IPS-18c (cell line): ENCODE measurements around the gene C9orf152.
"Not testable (repeated sequence)": the region's sequence is repeated elsewhere in the genome, so short reads cannot be mapped to it uniquely, and the experiment has no call there.

Experiments
- H3K4me3 ChIP-seq: 2 replicates; pipeline ENCODE4 v1.7.0; 2013; ENCODE audit warnings: low read depth, mild to moderate bottlenecking, low read length, moderate library complexity; ENCODE audit not compliant: insufficient read depth
- H3K9me3 ChIP-seq: one replicate; pipeline ENCODE4 v1.6.1; 2013; ENCODE audit warnings: mild to moderate bottlenecking, low read length, moderate library complexity; ENCODE audit not compliant: control insufficient read depth, insufficient read depth

Gene C9orf152

GRCh38 chr9:110208031-110208430, at the start of gene C9orf152:
Gene C9orf152 (minus strand): TSS chr9:110208159. CDS start chr9:110207579, 580 bp downstream.
- H3K4me3 ChIP-seq = no peak within 1 kb of the TSS
- H3K9me3 ChIP-seq = no peaks in the 10 kb centered on the region

GRCh38 chr9:110257097-110257841, 49.3 kb upstream of the C9orf152 start:
- Histone ChIP-seq H3K9me3 (no peaks in the 10 kb centered on the region), H3K4me3 (peak overlapping the region; percentile 90)

- H3K9me3 ChIP-seq = no peaks in the 10 kb centered on the region
- peak within 1 kb of the TSS; percentile 90 for H3K4me3 ChIP-seq
These were observed 48.6 kb upstream of the C9orf152 start, which contains the start of gene TXN for GRCh38 chr9:110256380-110257096. Gene TXN (minus strand): TSS chr9:110256507. CDS start chr9:110256435, 72 bp downstream.

- H3K4me3 ChIP-seq = peak overlapping the region; percentile 90
These were observed 47.8 kb upstream of the C9orf152 start for GRCh38 chr9:110255463-110256379.

GRCh38 chr9:110255034-110255462, 47.1 kb upstream of the C9orf152 start:
- Histone ChIP-seq H3K9me3 (peaks cover 2% of the 10 kb centered on the region), H3K4me3 (peak overlapping the region; percentile 90)

More at GRCh38 chr9:110255463-110256379, 47.8 kb upstream of the C9orf152 start:
- H3K9me3 ChIP-seq = peaks cover 2% of the 10 kb centered on the region

GRCh38 chr9:110254500-110254899, 46.5 kb upstream of the C9orf152 start:
- H3K9me3 ChIP-seq = peaks cover 2% of the 10 kb centered on the region
- H3K4me3 ChIP-seq = peak overlapping the region; percentile 90

GRCh38 chr9:110252509-110253139, 44.7 kb upstream of the C9orf152 start:
- Histone ChIP-seq H3K9me3 (peaks cover 2% of the 10 kb centered on the region), H3K4me3 (no peak overlapping the region)

- H3K4me3 ChIP-seq = not testable (repeated sequence)
These were observed 43.8 kb upstream of the C9orf152 start for GRCh38 chr9:110251770-110252169.

GRCh38 chr9:110251212-110251611, 43.3 kb upstream of the C9orf152 start:
- Histone ChIP-seq H3K9me3 (peaks cover 2% of the 10 kb centered on the region), H3K4me3 (no peak overlapping the region)

More at GRCh38 chr9:110251770-110252169, 43.8 kb upstream of the C9orf152 start:
- not testable (repeated sequence) for H3K9me3 ChIP-seq

GRCh38 chr9:110249603-110250002, 41.6 kb upstream of the C9orf152 start:
- Histone ChIP-seq H3K9me3 (peaks cover 2% of the 10 kb centered on the region), H3K4me3 (no peak overlapping the region)

GRCh38 chr9:110248361-110248760, 40.4 kb upstream of the C9orf152 start:
- H3K4me3 ChIP-seq = no peak overlapping the region
- peaks cover 2% of the 10 kb centered on the region for H3K9me3 ChIP-seq

- Histone ChIP-seq H3K4me3 (no peak overlapping the region), H3K9me3 (peaks cover 2% of the 10 kb centered on the region)
These were observed 38.3 kb upstream of the C9orf152 start for GRCh38 chr9:110246214-110246613.

GRCh38 chr9:110244616-110245015, 36.7 kb upstream of the C9orf152 start:
- Histone ChIP-seq H3K4me3 (no peak overlapping the region), H3K9me3 (no peaks in the 10 kb centered on the region)

GRCh38 chr9:110241858-110242321, 33.9 kb upstream of the C9orf152 start:
- Histone ChIP-seq H3K9me3 (no peaks in the 10 kb centered on the region), H3K4me3 (no peak overlapping the region)

- no peaks in the 10 kb centered on the region for H3K9me3 ChIP-seq
- no peak overlapping the region for H3K4me3 ChIP-seq
These were observed 33.4 kb upstream of the C9orf152 start for GRCh38 chr9:110241260-110241857.

- Histone ChIP-seq H3K4me3 (no peak overlapping the region), H3K9me3 (peaks cover 2% of the 10 kb centered on the region)
These were observed 32.2 kb upstream of the C9orf152 start for GRCh38 chr9:110240198-110240597.
